Muscle of back (tissue), 11 donors: ENCODE measurements around the gene HID1. TPM values are rescaled to one million over a fixed set of nuclear protein-coding genes. Genes with fewer than 3 reads are reported as not detected.

ENCODE experiments used
- DNase-seq, 3 donors: peaks; one replicate each; pipeline versions ENCODE4 v3.0.0 to v3.0.0-alpha.2; 2013
- polyA plus RNA-seq, 10 donors: library from polyadenylated mRNA; unstranded; fragments of 120-200 nt; gene quantifications; one replicate each; pipeline ENCODE4 v1.2.1, GENCODE V29; 2013; ENCODE audit not compliant: insufficient read length in 10 of 10

The HID1 gene
- polyA plus RNA-seq, 10 donors = 4.6 to 7.6 (median 5.9) TPM

DNA sequence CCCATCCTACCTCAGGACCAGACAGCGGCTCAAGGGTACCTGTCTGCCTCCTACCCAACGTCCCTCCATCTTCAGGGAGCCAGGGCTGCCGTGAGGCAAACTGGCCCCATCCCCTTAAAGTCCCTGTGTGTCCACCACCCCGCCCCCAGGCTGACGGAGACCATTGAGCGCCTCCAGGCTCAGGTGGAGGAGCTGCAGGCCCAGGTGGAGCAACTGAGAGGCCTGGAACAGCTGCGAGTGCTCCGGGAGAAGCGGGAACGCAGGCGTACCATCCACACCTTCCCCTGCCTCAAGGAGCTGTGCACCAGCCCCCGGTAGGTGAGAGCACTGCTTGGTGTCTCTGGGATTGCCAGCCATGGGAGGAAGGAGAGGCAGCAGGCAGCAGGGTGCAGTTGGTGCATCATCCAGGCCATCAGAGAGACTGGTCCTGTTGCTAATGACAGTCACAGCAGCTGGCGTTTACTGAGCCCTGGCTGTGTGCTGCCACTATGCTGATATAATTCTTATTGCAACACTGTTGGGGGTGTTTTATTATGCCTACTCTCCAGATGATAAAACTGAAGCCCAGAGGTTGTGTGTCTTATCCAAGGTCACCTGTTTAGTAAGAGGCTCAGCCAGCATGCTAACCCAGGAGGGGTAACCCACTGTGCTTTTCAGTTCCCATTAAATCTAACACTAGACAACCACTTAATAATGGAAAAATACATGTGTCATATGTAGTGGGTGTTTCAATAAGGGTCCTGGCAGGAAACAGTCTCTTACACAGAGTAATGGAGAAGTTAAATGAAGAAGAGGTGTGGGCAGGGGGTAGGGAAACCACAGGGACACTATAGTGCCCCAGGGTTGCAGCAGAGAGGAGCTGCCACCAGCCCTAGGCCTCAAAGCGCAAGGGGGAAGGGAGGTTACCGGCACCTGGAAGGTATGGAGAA, 29.6 kb upstream of the HID1 start:
- no peak for DNase-seq

- no peak for DNase-seq
Observed at GRCh38 chr17:74999523-74999922, 27.0 kb upstream of the HID1 start.

DNA sequence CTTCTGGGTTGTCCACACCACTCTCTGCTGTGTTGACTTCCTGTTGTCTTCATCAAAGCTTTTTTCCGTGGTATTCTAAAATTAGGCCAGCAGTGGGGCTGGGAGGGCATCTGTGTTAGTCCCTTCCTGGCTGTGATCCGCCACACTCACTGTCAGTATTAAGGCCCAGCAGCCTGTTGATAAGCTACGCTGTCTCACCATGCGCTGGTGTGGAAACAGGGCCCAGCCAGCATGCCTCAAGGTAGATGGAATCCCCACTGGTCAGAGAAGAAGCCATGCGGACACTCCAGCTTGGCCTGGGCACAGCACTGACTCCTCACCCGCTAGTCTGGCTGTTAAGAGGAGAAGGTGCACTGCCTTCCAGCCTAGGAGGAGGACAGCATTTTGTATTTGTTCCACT, 26.2 kb upstream of the HID1 start:
- DNase-seq = no peak

GRCh38 chr17:74995847-74996246, 23.3 kb upstream of the HID1 start:
- DNase-seq = no peak

GRCh38 chr17:74994440-74994839, 21.9 kb upstream of the HID1 start:
- no peak for DNase-seq

GRCh38 chr17:74992223-74992622, 19.7 kb upstream of the HID1 start:
- no peak for DNase-seq

DNA sequence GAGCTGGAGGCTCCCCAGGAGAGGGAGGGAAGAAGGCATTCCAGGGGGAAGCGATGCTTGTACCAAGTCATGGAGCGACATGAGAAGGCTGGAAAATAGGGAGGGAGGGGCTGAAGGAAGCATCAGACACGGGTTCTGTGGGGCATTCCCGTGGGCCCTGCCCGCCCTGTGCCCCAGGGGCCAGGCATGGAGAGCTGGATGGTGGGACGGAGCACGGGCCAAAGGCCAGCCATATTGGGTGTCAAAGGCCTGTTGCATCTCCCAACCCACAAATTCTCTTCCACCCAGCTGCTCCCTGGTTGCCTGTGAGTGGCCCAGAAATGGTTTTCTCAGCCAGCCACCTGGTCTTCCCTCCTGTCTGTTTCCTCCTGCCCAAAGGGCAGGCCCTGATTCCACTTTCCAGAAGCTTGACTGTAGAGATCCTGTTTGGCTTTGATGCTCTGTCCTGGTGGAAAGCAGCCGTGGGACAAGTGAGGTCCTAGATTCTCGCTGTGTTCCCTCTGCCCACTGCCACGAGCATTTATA, 18.1 kb upstream of the HID1 start:
- DNase-seq = no peak

GRCh38 chr17:74987909-74988711, 15.6 kb upstream of the HID1 start:
- DNase-seq = peak; percentile 81 to 97 (median 91)

DNA sequence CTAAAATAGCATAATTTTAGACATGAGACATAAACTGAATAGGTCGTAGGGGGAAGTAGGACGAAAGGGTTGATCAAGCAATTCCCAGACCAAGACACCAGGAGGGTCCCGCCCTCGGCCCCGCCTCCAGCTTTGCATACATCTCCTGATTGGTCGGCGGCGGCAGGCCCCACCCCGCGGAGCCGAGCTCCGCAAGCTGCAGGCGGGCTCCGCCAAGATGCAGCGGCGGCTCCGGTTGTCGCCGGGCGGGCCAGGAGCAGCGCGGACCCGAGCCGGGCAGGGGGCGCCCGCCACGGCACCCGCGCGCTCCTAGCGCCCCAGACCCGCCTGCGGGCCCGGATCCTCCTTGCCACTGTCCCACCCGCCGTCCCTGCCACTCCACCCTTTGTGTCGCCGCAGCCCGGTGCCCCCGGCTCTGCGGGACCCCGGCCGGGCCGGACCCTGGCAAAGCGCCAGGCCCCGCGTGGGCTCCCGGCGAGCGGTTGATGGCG, 14.9 kb upstream of the HID1 start, which contains the start of gene CDR2L:
Gene CDR2L (plus strand): TSS at position 215 of the 491 bp plus-strand sequence. CDS start 412 bp downstream, outside the sequence.
- DNase-seq = peak; percentile 94 to 98 (median 97)

DNA sequence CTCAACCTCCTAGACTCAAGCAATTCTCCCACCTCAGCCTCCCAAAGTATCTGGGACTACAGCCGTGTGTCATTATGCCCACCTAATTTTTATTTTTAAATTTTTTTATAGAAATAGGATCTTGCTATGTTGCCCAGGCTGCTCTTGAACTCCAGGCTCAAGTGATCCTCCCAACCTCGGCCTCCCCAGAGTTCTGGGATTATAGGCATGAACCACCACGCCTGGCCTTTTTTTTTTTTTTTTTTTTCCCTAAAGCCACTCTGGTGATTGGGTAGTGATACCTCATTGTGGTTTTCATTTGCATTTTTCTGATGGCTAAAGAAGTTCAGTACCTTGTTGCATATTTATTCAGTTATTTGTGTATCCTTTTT, 13.6 kb upstream of the HID1 start:
- DNase-seq = no peak

- peak in 1 of 3 donors; percentile 47 for DNase-seq
Observed at GRCh38 chr17:74982663-74983313, 10.2 kb upstream of the HID1 start.

GRCh38 chr17:74981979-74982662, 9.6 kb upstream of the HID1 start:
- peak; percentile 50 to 90 (median 76) for DNase-seq

- DNase-seq = no peak
Observed at GRCh38 chr17:74981318-74981978, 8.9 kb upstream of the HID1 start.

DNA sequence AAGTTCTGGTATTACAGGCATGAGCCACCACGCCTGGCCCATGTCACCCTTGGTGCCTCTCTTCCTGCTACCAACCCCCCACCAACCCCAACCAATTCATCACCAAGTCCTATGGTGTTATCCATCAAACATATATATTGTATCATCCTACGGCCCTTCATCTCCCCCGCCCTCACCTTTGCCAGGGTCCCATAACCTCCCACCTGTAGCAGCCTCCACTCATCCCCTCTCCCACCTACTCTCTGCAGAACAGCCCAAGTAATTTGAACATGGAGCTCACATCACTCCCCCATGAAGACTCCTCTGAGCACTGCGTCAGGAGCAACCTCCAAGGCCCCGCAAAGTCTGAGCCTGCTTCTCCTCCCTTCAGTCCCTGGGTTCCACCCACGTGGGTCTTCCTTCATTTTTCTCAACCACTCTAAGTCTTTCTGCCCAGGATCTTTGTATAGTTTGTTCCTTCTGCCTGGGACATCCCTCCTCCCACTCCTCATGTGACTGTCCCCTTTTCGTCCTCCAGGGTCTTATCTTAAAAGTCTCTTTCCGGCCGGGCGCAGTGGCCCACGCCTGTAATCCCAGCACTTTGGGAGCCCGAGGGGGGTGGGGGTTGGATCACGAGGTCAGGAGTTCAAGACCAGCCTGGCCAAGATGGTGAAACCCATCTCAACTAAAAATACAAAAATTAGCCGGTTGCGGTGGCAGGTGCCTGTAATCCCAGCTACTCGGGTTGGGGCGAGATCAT, 7.0 kb upstream of the HID1 start:
- no peak for DNase-seq

GRCh38 chr17:74978240-74978639, 5.7 kb upstream of the HID1 start:
- no peak for DNase-seq

DNA sequence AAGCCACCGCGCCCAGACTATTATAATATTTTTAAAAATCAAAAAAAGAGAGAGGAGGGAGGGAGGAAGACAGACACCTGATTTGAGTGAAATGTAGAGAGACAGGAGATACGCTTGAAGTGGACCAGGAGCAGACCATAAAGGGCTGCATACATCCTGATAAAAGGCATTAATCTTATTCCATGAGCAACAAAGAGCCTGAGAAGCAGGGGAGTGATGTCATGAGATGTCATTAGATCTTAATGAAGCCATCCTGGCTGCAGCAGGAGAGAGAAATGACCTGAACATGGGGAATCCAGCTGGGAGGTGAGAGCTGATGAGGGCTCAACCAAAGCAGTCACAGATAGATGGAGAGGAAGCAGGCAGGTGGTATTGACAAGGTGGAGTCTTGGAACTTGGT, 5.2 kb upstream of the HID1 start:
- no peak for DNase-seq

DNA sequence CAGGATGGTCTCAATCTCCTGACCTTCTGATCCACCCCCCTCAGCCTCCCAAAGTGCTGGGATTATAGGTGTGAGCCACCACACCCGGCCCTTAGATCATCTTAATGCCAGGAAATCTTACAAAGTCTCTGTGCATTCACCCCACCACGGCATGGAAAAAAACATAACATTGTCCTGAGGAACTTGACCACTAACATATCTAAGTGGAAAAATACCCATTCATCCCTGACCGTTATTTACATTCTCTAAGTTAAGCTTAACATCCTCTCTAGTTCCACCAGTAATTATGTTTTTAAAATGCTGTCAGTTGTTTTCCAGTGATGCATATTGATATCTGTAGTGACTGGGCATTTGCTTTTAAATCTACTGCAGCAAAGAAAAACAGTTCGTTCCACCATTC, 3.4 kb upstream of the HID1 start:
- DNase-seq = no peak

DNA sequence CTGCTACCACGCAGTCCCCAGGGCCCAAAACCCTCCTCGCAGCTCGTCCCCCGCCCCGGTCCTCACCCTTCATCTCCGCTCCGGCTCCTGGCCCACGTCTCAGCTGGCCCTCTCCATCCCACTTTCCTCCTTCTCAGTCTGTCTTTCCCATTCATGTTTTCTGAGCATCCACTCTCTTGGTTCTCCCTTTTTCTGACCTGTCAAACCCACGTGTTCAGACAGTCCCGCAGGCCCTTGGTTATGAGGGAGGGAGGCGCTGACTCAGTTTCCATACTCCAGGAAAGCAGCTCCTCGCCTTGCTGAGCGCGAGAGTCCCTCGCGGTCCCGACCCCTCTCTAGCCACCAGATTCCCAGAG, 392 bp upstream of the HID1 start:
- no peak for DNase-seq

DNA sequence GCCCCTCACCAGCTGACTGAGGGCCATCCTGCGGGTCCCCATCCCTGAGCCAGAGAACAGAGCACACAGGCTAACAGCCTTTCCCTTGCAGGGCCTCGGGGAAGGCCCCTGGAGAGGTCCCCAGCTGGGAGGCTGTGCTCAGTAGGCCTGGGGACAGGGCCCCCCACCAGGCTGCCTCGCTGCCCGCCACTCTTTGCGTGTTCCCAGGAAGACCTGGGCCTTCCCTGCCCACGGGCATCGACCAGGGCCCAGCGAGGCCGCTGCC, 785 bp downstream of the HID1 start:
- DNase-seq = peak in 1 of 3 donors; percentile 26
